Measurements from ENCODE around the gene APRT. TPM values are rescaled to one million over a fixed set of nuclear protein-coding genes. Genes with fewer than 3 reads are reported as not detected.

Gene APRT
- total RNA-seq, 2 donors from 2014 or later, result 200 to 230 TPM

DNA sequence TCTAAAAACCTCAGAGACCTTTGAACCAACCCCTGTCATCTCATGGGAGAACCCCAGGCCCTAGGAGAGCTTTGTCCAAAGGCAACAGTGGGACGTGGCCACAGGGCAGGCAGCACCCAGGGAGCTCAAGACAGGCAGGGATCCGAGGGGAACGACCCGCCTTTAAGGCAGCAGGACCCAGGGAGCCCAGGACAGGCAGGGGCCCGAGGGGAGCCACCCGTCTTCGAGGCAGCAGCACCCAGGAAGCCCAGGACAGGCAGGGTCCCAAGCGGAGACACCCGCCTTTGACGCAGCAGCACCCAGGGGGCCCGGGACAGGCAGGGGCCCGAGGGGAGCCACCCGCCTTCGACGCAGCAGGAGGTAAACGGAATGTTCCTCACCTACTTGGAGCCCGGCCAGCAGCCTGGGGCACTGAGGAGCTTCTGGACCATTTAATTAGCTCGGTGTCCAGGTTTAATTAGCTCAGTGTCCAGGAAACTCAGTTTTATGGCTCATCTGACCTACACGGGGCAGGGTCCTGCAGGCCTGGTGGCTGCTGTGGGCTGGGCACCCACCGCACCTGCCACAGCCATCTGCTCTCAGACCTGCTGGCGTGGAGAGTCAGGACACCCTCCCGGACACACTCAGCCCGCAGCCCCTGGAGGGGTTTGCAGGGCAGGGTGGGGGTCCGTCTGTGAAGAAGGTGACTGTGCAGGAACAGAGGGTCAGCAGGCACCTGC is 51.1 kb downstream of the APRT start:
- no peaks in the 10 kb centered on the region for H3K27me3 Mint-ChIP-seq (ENCODE audit: insufficient read depth)
- no peaks in the 10 kb centered on the region for H3K36me3 Mint-ChIP-seq (ENCODE audit: low read depth)
- Histone ChIP-seq H3K27me3 (ENCODE audit: control insufficient read depth, insufficient read depth, low read length, poor library complexity, severe bottlenecking) (no peaks in the 10 kb centered on the region), H3K9me3 (ENCODE audit: control insufficient read depth, low read length) (no peaks in the 10 kb centered on the region), H3K9ac (ENCODE audit: extremely low read depth, low read length, poor library complexity, severe bottlenecking) (no peak overlapping the region), H3K4me1 (ENCODE audit: control insufficient read depth, insufficient read depth, low read length) (peaks cover 20% of the 10 kb centered on the region), H3K4me3 (ENCODE audit: low read length) (no peak overlapping the region), H3K27ac (ENCODE audit: low read depth, low read length) (no peak overlapping the region), H3K36me3 (ENCODE audit: control insufficient read depth, insufficient read depth, low read length) (no peaks in the 10 kb centered on the region)
- DNase-seq, result no peak
- peaks cover 18% of the 10 kb centered on the region for H3K4me1 Mint-ChIP-seq
- H3K4me3 Mint-ChIP-seq, result no peak overlapping the region
- TF ChIP-seq, protein P1, sequence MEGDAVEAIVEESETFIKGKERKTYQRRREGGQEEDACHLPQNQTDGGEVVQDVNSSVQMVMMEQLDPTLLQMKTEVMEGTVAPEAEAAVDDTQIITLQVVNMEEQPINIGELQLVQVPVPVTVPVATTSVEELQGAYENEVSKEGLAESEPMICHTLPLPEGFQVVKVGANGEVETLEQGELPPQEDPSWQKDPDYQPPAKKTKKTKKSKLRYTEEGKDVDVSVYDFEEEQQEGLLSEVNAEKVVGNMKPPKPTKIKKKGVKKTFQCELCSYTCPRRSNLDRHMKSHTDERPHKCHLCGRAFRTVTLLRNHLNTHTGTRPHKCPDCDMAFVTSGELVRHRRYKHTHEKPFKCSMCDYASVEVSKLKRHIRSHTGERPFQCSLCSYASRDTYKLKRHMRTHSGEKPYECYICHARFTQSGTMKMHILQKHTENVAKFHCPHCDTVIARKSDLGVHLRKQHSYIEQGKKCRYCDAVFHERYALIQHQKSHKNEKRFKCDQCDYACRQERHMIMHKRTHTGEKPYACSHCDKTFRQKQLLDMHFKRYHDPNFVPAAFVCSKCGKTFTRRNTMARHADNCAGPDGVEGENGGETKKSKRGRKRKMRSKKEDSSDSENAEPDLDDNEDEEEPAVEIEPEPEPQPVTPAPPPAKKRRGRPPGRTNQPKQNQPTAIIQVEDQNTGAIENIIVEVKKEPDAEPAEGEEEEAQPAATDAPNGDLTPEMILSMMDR (conservative IDR thresholded peaks at IDR 0.05), result no peak
- WGBS, 2 experiments (ENCODE audit: insufficient coverage in 1 of 2, insufficient read length in 1 of 2), result 91 to 93% methylated on average over 18 to 24 of the region's 24 CpGs
- H3K9me3 Mint-ChIP-seq, result no peaks in the 10 kb centered on the region
- no peak overlapping the region for H3K27ac Mint-ChIP-seq

DNA sequence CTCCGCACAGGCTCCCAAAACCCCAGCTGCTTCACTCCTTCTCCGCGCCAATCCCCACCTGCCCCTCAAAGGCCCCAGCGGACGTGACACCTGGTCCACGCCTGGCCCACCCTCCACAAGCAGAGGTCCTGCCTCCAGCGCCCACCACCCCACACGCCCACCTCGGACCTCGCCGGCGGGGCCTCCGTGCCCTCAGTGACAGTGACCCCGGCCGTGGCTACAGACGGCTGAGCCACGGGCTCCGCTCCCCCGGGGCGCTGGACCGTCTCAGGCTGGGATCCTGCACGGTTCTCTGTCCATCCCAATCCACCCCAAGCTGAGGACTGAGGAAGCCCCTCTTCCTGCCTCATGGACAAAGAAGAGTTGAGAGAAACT is 51.8 kb downstream of the APRT start:
- no peaks in the 10 kb centered on the region for H3K36me3 ChIP-seq (ENCODE audit: control insufficient read depth, insufficient read depth, low read length)

More for the DNA sequence above, 51.8 kb downstream of the APRT start:
- H3K27me3 ChIP-seq (ENCODE audit: control insufficient read depth, insufficient read depth, low read length, poor library complexity, severe bottlenecking), result no peaks in the 10 kb centered on the region
- Mint-ChIP-seq H3K36me3 (ENCODE audit: low read depth) (no peaks in the 10 kb centered on the region), H3K27ac (no peak overlapping the region), H3K27me3 (ENCODE audit: insufficient read depth) (no peaks in the 10 kb centered on the region), H3K9me3 (no peaks in the 10 kb centered on the region), H3K4me3 (no peak overlapping the region), H3K4me1 (peaks cover 21% of the 10 kb centered on the region)
- H3K9ac ChIP-seq (ENCODE audit: extremely low read depth, low read length, poor library complexity, severe bottlenecking), result no peak overlapping the region
- DNase-seq, result no peak
- no peaks in the 10 kb centered on the region for H3K9me3 ChIP-seq (ENCODE audit: control insufficient read depth, low read length)
- TF ChIP-seq, protein P1 (conservative IDR thresholded peaks at IDR 0.05), result no peak
- H3K27ac ChIP-seq (ENCODE audit: low read depth, low read length), result no peak overlapping the region
- H3K4me1 ChIP-seq (ENCODE audit: control insufficient read depth, insufficient read depth, low read length), result peaks cover 20% of the 10 kb centered on the region
- H3K4me3 ChIP-seq (ENCODE audit: low read length), result no peak overlapping the region
- 95% methylated on average over 4 to 22 of the region's 22 CpGs for WGBS, 2 experiments (ENCODE audit: insufficient coverage in 1 of 2, insufficient read length in 1 of 2)

Other genes starting within 250 kb of the APRT start
- 10 to 100 TPM; 75.4 to 76.6 TPM for gene ZC3H18, start 241.5 kb downstream of the APRT start, total RNA-seq
- gene IL17C, start 173.4 kb downstream of the APRT start, total RNA-seq, result not detected
- 100 to 1,000 TPM; 188 to 220 TPM for gene CYBA, start 160.9 kb downstream of the APRT start, total RNA-seq
- 10 to 100 TPM; 79.8 to 81.4 TPM for gene MVD, start 148.8 kb downstream of the APRT start, total RNA-seq
- 1 to 10 TPM in 1 of 2 donors, under 1 TPM in 1; 0.77 to 2.1 TPM for gene SNAI3, start 125.4 kb downstream of the APRT start, total RNA-seq
- 10 to 100 TPM; 24.2 to 27.2 TPM for gene RNF166, start 105.5 kb downstream of the APRT start, total RNA-seq
- 10 to 100 TPM; 16.7 to 24.3 TPM for gene CTU2, start 105.4 kb downstream of the APRT start, total RNA-seq
- 10 to 100 TPM; 84.1 to 97.0 TPM for gene PIEZO1, start 26.7 kb downstream of the APRT start, total RNA-seq
- gene CDT1, start 8.1 kb downstream of the APRT start, total RNA-seq, result 10 to 100 TPM; 57.1 to 63.0 TPM
- gene GALNS, start 45.0 kb upstream of the APRT start, total RNA-seq, result 10 to 100 TPM; 32.2 to 39.6 TPM
- 100 to 1,000 TPM; 110 TPM for gene TRAPPC2L, start 45.2 kb upstream of the APRT start, total RNA-seq
- gene PABPN1L, start 54.7 kb upstream of the APRT start, total RNA-seq, result not detected
- 1 to 10 TPM; 1.0 to 3.1 TPM for gene CBFA2T3, start 165.3 kb upstream of the APRT start, total RNA-seq

All from endodermal cell (in vitro differentiated cells).